ENCODE data around the gene ERICH4.
"Not testable (repeated sequence)": the region's sequence is repeated elsewhere in the genome, so short reads cannot be mapped to it uniquely, and the experiment has no call there.

ERICH4 gene

GRCh38 chr19:41478875-41479756, 36.2 kb downstream of the ERICH4 start:
- ATAC-seq = no peak

GRCh38 chr19:41479757-41480191, 36.8 kb downstream of the ERICH4 start:
- no peak for ATAC-seq

- ATAC-seq = no peak
Observed at GRCh38 chr19:41480336-41480735, 37.4 kb downstream of the ERICH4 start.

- ATAC-seq = no peak
Observed at GRCh38 chr19:41484822-41485221, 41.9 kb downstream of the ERICH4 start.

GRCh38 chr19:41486953-41487352, 44.0 kb downstream of the ERICH4 start:
- ATAC-seq = not testable (repeated sequence)

GRCh38 chr19:41492843-41493242, 49.9 kb downstream of the ERICH4 start:
- no peak for ATAC-seq

Data from activated CD4-positive, CD25-positive, alpha-beta regulatory T cell treated with anti-CD3 and anti-CD28 coated beads, Interleukin-2, amount 50 U/mL, for 24 hours (primary cell).